ENCODE results near the gene TMEM47.

Gene TMEM47

GRCh38 chrX:34653811-34654210 lies 3.3 kb downstream of the TMEM47 start:
- Histone ChIP-seq H3K4me1 (no peaks in the 10 kb centered on the region), H3K9me3 (replicated peaks in 1 of 11) (peaks cover 16 to 29% (median 26%) of the 10 kb centered on the region in 11 experiments; a peak in 21 of 22 replicates), H3K36me3 (no peaks in the 10 kb centered on the region), H3K27ac (no peak overlapping the region), H3K4me3 (no peak overlapping the region), H4K20me1 (no peaks in the 10 kb centered on the region; a peak in 1 of 22 replicates), H3K4me2 (no peak overlapping the region), H3K27me3 (peaks cover 77 to 99% (median 90%) of the 10 kb centered on the region in 11 experiments), H3K9ac (no peak overlapping the region)
- TF ChIP-seq Cebpa-rat (IDR thresholded peaks at IDR 0.05) = no peak

GRCh38 chrX:34642849-34643248 lies 14.2 kb downstream of the TMEM47 start:
- H3K36me3 ChIP-seq = no peaks in the 10 kb centered on the region
- H3K4me1 ChIP-seq = no peaks in the 10 kb centered on the region
- H3K27ac ChIP-seq = no peak overlapping the region
- H4K20me1 ChIP-seq = no peaks in the 10 kb centered on the region
- no peak overlapping the region for H3K4me3 ChIP-seq
- peaks cover 99 to 100% (median 100%) of the 10 kb centered on the region in 11 experiments for H3K27me3 ChIP-seq
- TF ChIP-seq Cebpa-rat (IDR thresholded peaks at IDR 0.05) = no peak
- H3K4me2 ChIP-seq = no peak overlapping the region
- H3K9ac ChIP-seq = no peak overlapping the region
- H3K9me3 ChIP-seq (replicated peaks in 1 of 11) = peaks cover 0 to 1% (median 0%) of the 10 kb centered on the region in 11 experiments; a peak in 2 of 22 replicates

- Histone ChIP-seq H3K27ac (no peak overlapping the region), H4K20me1 (peaks cover 0 to 7% (median 0%) of the 10 kb centered on the region in 11 experiments; a peak in 1 of 22 replicates), H3K36me3 (no peaks in the 10 kb centered on the region), H3K9me3 (replicated peaks in 1 of 11) (no peaks in the 10 kb centered on the region), H3K4me3 (no peak overlapping the region), H3K4me2 (no peak overlapping the region), H3K4me1 (no peaks in the 10 kb centered on the region), H3K9ac (no peak overlapping the region), H3K27me3 (peaks cover 89 to 100% (median 100%) of the 10 kb centered on the region in 11 experiments)
- TF ChIP-seq Cebpa-rat (IDR thresholded peaks at IDR 0.05) = no peak
Measured at GRCh38 chrX:34638116-34638515, 19.0 kb downstream of the TMEM47 start.

- Histone ChIP-seq H3K4me2 (no peak overlapping the region), H4K20me1 (peaks cover 0 to 7% (median 0%) of the 10 kb centered on the region in 11 experiments; a peak in 1 of 22 replicates), H3K27ac (no peak overlapping the region), H3K4me1 (no peaks in the 10 kb centered on the region), H3K4me3 (no peak overlapping the region), H3K27me3 (peaks cover 69 to 98% (median 96%) of the 10 kb centered on the region in 11 experiments), H3K9ac (no peak overlapping the region), H3K9me3 (replicated peaks in 1 of 11) (no peaks in the 10 kb centered on the region), H3K36me3 (no peaks in the 10 kb centered on the region)
- no peak for TF ChIP-seq Cebpa-rat (IDR thresholded peaks at IDR 0.05)
Measured at GRCh38 chrX:34634349-34634748, 22.7 kb downstream of the TMEM47 start.

GRCh38 chrX:34632384-34632783 lies 24.7 kb downstream of the TMEM47 start:
- Histone ChIP-seq H3K9me3 (replicated peaks in 1 of 11) (no peaks in the 10 kb centered on the region), H3K4me3 (no peak overlapping the region), H3K4me1 (no peaks in the 10 kb centered on the region), H4K20me1 (peaks cover 0 to 7% (median 0%) of the 10 kb centered on the region in 11 experiments; a peak in 1 of 22 replicates), H3K9ac (no peak overlapping the region), H3K4me2 (no peak overlapping the region), H3K36me3 (no peaks in the 10 kb centered on the region), H3K27me3 (peaks cover 59 to 97% (median 95%) of the 10 kb centered on the region in 11 experiments), H3K27ac (no peak overlapping the region)
- TF ChIP-seq Cebpa-rat (IDR thresholded peaks at IDR 0.05) = no peak

- Histone ChIP-seq H3K4me1 (0 out of 20 replicates have a peak, but pooled peaks cover 0 to under 1% (median 0%) of the 10 kb centered on the region in 10 experiments), H3K36me3 (no peaks in the 10 kb centered on the region), H3K9ac (no peak overlapping the region), H3K4me2 (no peak overlapping the region), H3K27ac (no peak overlapping the region), H4K20me1 (peaks cover 0 to 7% (median 0%) of the 10 kb centered on the region in 11 experiments; a peak in 1 of 22 replicates), H3K27me3 (peaks cover 66 to 97% (median 95%) of the 10 kb centered on the region in 11 experiments), H3K4me3 (no peak overlapping the region), H3K9me3 (replicated peaks in 1 of 11) (no peaks in the 10 kb centered on the region)
- no peak for TF ChIP-seq Cebpa-rat (IDR thresholded peaks at IDR 0.05)
Measured at GRCh38 chrX:34631479-34632220, 25.4 kb downstream of the TMEM47 start.

GRCh38 chrX:34629572-34629971 lies 27.5 kb downstream of the TMEM47 start:
- TF ChIP-seq Cebpa-rat (IDR thresholded peaks at IDR 0.05) = no peak
- no peaks in the 10 kb centered on the region for H3K9me3 ChIP-seq (replicated peaks in 1 of 11)
- no peak overlapping the region for H3K9ac ChIP-seq
- H3K4me2 ChIP-seq = no peak overlapping the region
- no peak overlapping the region for H3K27ac ChIP-seq
- H3K36me3 ChIP-seq = no peaks in the 10 kb centered on the region
- H3K4me1 ChIP-seq = peaks cover 0 to 7% (median 0%) of the 10 kb centered on the region in 10 experiments; a peak in 3 of 20 replicates
- H4K20me1 ChIP-seq = 0 out of 22 replicates have a peak, but pooled peaks cover 0 to under 1% (median 0%) of the 10 kb centered on the region in 11 experiments
- H3K27me3 ChIP-seq = peaks cover 68 to 97% (median 95%) of the 10 kb centered on the region in 11 experiments
- H3K4me3 ChIP-seq = no peak overlapping the region

GRCh38 chrX:34624416-34624815 lies 32.7 kb downstream of the TMEM47 start:
- Histone ChIP-seq H3K9me3 (replicated peaks in 1 of 11) (no peaks in the 10 kb centered on the region), H4K20me1 (no peaks in the 10 kb centered on the region; a peak in 1 of 22 replicates), H3K27me3 (peaks cover 88 to 100% (median 99%) of the 10 kb centered on the region in 11 experiments), H3K4me3 (no peak overlapping the region), H3K27ac (no peak overlapping the region), H3K4me2 (no peak overlapping the region), H3K4me1 (peaks cover 0 to 7% (median 0%) of the 10 kb centered on the region in 10 experiments; a peak in 3 of 20 replicates), H3K9ac (no peak overlapping the region), H3K36me3 (no peaks in the 10 kb centered on the region)
- no peak for TF ChIP-seq Cebpa-rat (IDR thresholded peaks at IDR 0.05)

- Histone ChIP-seq H3K4me3 (no peak overlapping the region), H3K9me3 (replicated peaks in 1 of 11) (peaks cover 0 to 8% (median 0%) of the 10 kb centered on the region in 11 experiments; a peak in 1 of 22 replicates), H3K4me2 (no peak overlapping the region), H3K4me1 (no peaks in the 10 kb centered on the region), H3K36me3 (no peaks in the 10 kb centered on the region), H4K20me1 (no peaks in the 10 kb centered on the region; a peak in 1 of 22 replicates), H3K9ac (no peak overlapping the region), H3K27ac (no peak overlapping the region), H3K27me3 (peaks cover 93 to 100% (median 100%) of the 10 kb centered on the region in 11 experiments)
- no peak for TF ChIP-seq Cebpa-rat (IDR thresholded peaks at IDR 0.05)
Measured at GRCh38 chrX:34619920-34620319, 37.2 kb downstream of the TMEM47 start.

Data from BLaER1 treated with 17β-estradiol and CSF1 and Interleukin-3, amounts not matched to agents 10 nM and 100 nM (cell line).